Nephron progenitor cell (in vitro differentiated cells): Measurements from ENCODE around the gene SH3PXD2B.

ENCODE experiments used
- DNase-seq: peaks from one replicate; pipeline ENCODE4 v3.0.0; 2021
- H3K27ac Mint-ChIP-seq: 2 replicates; pipeline ENCODE4 v1.8.0; 2021; ENCODE audit warnings: mild to moderate bottlenecking, moderate library complexity, mixed read lengths
- H3K27me3 Mint-ChIP-seq: 2 replicates; pipeline ENCODE4 v1.8.0; 2021; ENCODE audit warnings: mild to moderate bottlenecking, low read depth, mixed read lengths; ENCODE audit not compliant: poor library complexity
- H3K36me3 Mint-ChIP-seq: 2 replicates; pipeline ENCODE4 v1.8.0; 2021; ENCODE audit warnings: low read depth, mixed read lengths
- H3K4me1 Mint-ChIP-seq: 2 replicates; pipeline ENCODE4 v1.8.0; 2021; ENCODE audit warnings: mixed read lengths
- H3K4me3 Mint-ChIP-seq: 2 replicates; pipeline ENCODE4 v1.8.0; 2021; ENCODE audit warnings: mild to moderate bottlenecking, moderate library complexity, mixed read lengths
- H3K9me3 Mint-ChIP-seq: 2 replicates; pipeline ENCODE4 v1.8.0; 2021; ENCODE audit warnings: mild to moderate bottlenecking, moderate library complexity, mixed read lengths
- CTCF ChIP-seq: fragments of 200-600 bp; sonication (generic); IDR thresholded peaks from 2 replicates; pipeline ENCODE4 v1.5.0; 2021; ENCODE audit warnings: antibody characterized with exemption

Gene SH3PXD2B

GRCh38 chr5:172284611-172284980, 169.7 kb downstream of the SH3PXD2B start:
- no peak for DNase-seq
- Mint-ChIP-seq H3K36me3 (peaks cover 18% of the 10 kb centered on the region), H3K4me1 (peaks cover 43% of the 10 kb centered on the region), H3K27ac (peak overlapping the region; percentile 99), H3K4me3 (peak overlapping the region; percentile 98), H3K27me3 (peaks cover 7% of the 10 kb centered on the region), H3K9me3 (no peaks in the 10 kb centered on the region)
- TF ChIP-seq CTCF: no peak

- Mint-ChIP-seq H3K4me1 (peaks cover 43% of the 10 kb centered on the region), H3K9me3 (no peaks in the 10 kb centered on the region), H3K36me3 (peaks cover 24% of the 10 kb centered on the region), H3K4me3 (peak overlapping the region; percentile 98), H3K27me3 (peaks cover 5% of the 10 kb centered on the region), H3K27ac (peak overlapping the region; percentile 99)
- DNase-seq: peak; percentile 92
- no peak for TF ChIP-seq CTCF
Measured at GRCh38 chr5:172283862-172284610, 170.3 kb downstream of the SH3PXD2B start.

GRCh38 chr5:172283020-172283861, 171.1 kb downstream of the SH3PXD2B start, which contains the start of gene UBTD2:
TSS of gene UBTD2 (minus strand) at chr5:172283764. CDS start at chr5:172283665, 99 bp downstream.
- Mint-ChIP-seq H3K4me1 (peaks cover 43% of the 10 kb centered on the region), H3K27ac (peak within 1 kb of the TSS; percentile 99), H3K9me3 (peaks cover 3% of the 10 kb centered on the region), H3K27me3 (peaks cover 3% of the 10 kb centered on the region), H3K36me3 (peaks cover 32% of the 10 kb centered on the region), H3K4me3 (peak within 1 kb of the TSS; percentile 98)
- peak; percentile 88 for DNase-seq
- peak; percentile 32 for TF ChIP-seq CTCF

- TF ChIP-seq CTCF: no peak
- Mint-ChIP-seq H3K4me1 (peaks cover 43% of the 10 kb centered on the region), H3K4me3 (peak overlapping the region; percentile 98), H3K27me3 (peaks cover 3% of the 10 kb centered on the region), H3K9me3 (peaks cover 11% of the 10 kb centered on the region), H3K27ac (peak overlapping the region; percentile 99), H3K36me3 (peaks cover 40% of the 10 kb centered on the region)
- DNase-seq: no peak
Measured at GRCh38 chr5:172282272-172283019, 171.9 kb downstream of the SH3PXD2B start.

- Mint-ChIP-seq H3K27me3 (peaks cover 3% of the 10 kb centered on the region), H3K27ac (peak overlapping the region; percentile 70), H3K9me3 (peaks cover 19% of the 10 kb centered on the region), H3K36me3 (peaks cover 51% of the 10 kb centered on the region), H3K4me1 (peaks cover 45% of the 10 kb centered on the region), H3K4me3 (peak overlapping the region; percentile 98)
- DNase-seq: no peak
- TF ChIP-seq CTCF: no peak
Measured at GRCh38 chr5:172281346-172281745, 173.0 kb downstream of the SH3PXD2B start.
